Measurements from ENCODE around the gene TMEM120B.
A peak's percentile ranks its signal among the peaks of the same experiment; 100 is the strongest.
"Not testable (repeated sequence)": the region's sequence is repeated elsewhere in the genome, so short reads cannot be mapped to it uniquely, and the experiment has no call there.

Gene TMEM120B

GRCh38 chr12:121754836-121755235 is 42.3 kb downstream of the TMEM120B start:
- Histone ChIP-seq H3K4me3 (ENCODE audit: insufficient read length, low read depth) (no peak overlapping the region), H3K36me3 (ENCODE audit: insufficient read depth, insufficient read length, low read length) (peaks cover 70% of the 10 kb centered on the region), H3K4me1 (ENCODE audit: insufficient read depth, insufficient read length) (peaks cover 2% of the 10 kb centered on the region), H3K9ac (ENCODE audit: insufficient read length, low read depth) (no peak overlapping the region), H3K27me3 (ENCODE audit: insufficient read depth, insufficient read length) (no peaks in the 10 kb centered on the region), H3K9me3 (ENCODE audit: insufficient read depth, low read length) (no peaks in the 10 kb centered on the region)
- no peak for DNase-seq (ENCODE audit: low read depth, low spot score)
- TF ChIP-seq SUZ12 (IDR thresholded peaks at IDR 0.05; ENCODE audit: extremely low read depth, insufficient read depth, insufficient read length) (no peak), YY1 (IDR thresholded peaks at IDR 0.05; ENCODE audit: insufficient read depth, insufficient read length) (no peak), ZNF274 (IDR thresholded peaks at IDR 0.05; ENCODE audit: low read depth, low read length) (no peak)

GRCh38 chr12:121755591-121755990 is 43.0 kb downstream of the TMEM120B start:
- DNase-seq (ENCODE audit: low read depth, low spot score): no peak
- no peak overlapping the region for H3K4me3 ChIP-seq (ENCODE audit: insufficient read length, low read depth)
- peaks cover 66% of the 10 kb centered on the region for H3K36me3 ChIP-seq (ENCODE audit: insufficient read depth, insufficient read length, low read length)
- no peaks in the 10 kb centered on the region for H3K27me3 ChIP-seq (ENCODE audit: insufficient read depth, insufficient read length)
- no peak overlapping the region for H3K9ac ChIP-seq (ENCODE audit: insufficient read length, low read depth)
- H3K9me3 ChIP-seq (ENCODE audit: insufficient read depth, low read length): no peaks in the 10 kb centered on the region
- H3K4me1 ChIP-seq (ENCODE audit: insufficient read depth, insufficient read length): peaks cover 2% of the 10 kb centered on the region
- no peak for TF ChIP-seq SUZ12 (IDR thresholded peaks at IDR 0.05; ENCODE audit: extremely low read depth, insufficient read depth, insufficient read length)
- TF ChIP-seq ZNF274 (IDR thresholded peaks at IDR 0.05; ENCODE audit: low read depth, low read length): no peak
- no peak for TF ChIP-seq YY1 (IDR thresholded peaks at IDR 0.05; ENCODE audit: insufficient read depth, insufficient read length)

- not testable (repeated sequence) for H3K9ac ChIP-seq (ENCODE audit: insufficient read length, low read depth); H3K4me1 ChIP-seq (ENCODE audit: insufficient read depth, insufficient read length); DNase-seq (ENCODE audit: low read depth, low spot score); H3K27me3 ChIP-seq (ENCODE audit: insufficient read depth, insufficient read length); H3K4me3 ChIP-seq (ENCODE audit: insufficient read length, low read depth); H3K9me3 ChIP-seq (ENCODE audit: insufficient read depth, low read length)
- H3K36me3 ChIP-seq (ENCODE audit: insufficient read depth, insufficient read length, low read length): peaks cover 58% of the 10 kb centered on the region
These were observed 46.0 kb downstream of the TMEM120B start for GRCh38 chr12:121758536-121758935.

DNA sequence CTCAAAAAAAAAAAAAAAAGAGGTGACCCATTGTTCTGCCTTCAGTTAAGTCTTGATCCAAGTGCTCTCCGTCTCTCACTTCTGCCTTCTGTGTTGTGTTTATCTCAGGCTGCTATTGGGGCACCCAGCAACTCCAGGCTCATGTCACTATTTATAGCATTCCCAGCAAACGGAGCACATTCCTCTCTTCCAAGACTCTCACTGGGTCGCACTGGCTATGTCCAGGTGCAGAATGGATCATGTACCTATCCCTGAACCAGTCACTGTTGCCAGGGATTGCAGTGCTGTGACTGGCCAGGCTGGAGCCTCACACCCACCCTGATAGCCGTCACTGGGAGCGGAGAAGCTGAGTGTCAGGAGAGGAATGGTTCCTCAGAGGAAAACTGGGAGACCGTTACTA is 49.7 kb downstream of the TMEM120B start:
- H3K4me1 ChIP-seq (ENCODE audit: insufficient read depth, insufficient read length): peaks cover 19% of the 10 kb centered on the region
- DNase-seq (ENCODE audit: low read depth, low spot score): no peak
- no peaks in the 10 kb centered on the region for H3K27me3 ChIP-seq (ENCODE audit: insufficient read depth, insufficient read length)
- no peak for TF ChIP-seq ZNF274 (IDR thresholded peaks at IDR 0.05; ENCODE audit: low read depth, low read length)
- TF ChIP-seq SUZ12 (IDR thresholded peaks at IDR 0.05; ENCODE audit: extremely low read depth, insufficient read depth, insufficient read length): no peak
- TF ChIP-seq YY1 (IDR thresholded peaks at IDR 0.05; ENCODE audit: insufficient read depth, insufficient read length): no peak
- no peak overlapping the region for H3K4me3 ChIP-seq (ENCODE audit: insufficient read length, low read depth)
- H3K36me3 ChIP-seq (ENCODE audit: insufficient read depth, insufficient read length, low read length): peaks cover 43% of the 10 kb centered on the region
- no peak overlapping the region for H3K9ac ChIP-seq (ENCODE audit: insufficient read length, low read depth)
- no peaks in the 10 kb centered on the region for H3K9me3 ChIP-seq (ENCODE audit: insufficient read depth, low read length)

GRCh38 chr12:121764808-121765207 is 52.3 kb downstream of the TMEM120B start:
- Histone ChIP-seq H3K9ac (ENCODE audit: insufficient read length, low read depth) (no peak overlapping the region), H3K27me3 (ENCODE audit: insufficient read depth, insufficient read length) (no peaks in the 10 kb centered on the region), H3K36me3 (ENCODE audit: insufficient read depth, insufficient read length, low read length) (peaks cover 43% of the 10 kb centered on the region), H3K4me3 (ENCODE audit: insufficient read length, low read depth) (no peak overlapping the region), H3K4me1 (ENCODE audit: insufficient read depth, insufficient read length) (peaks cover 20% of the 10 kb centered on the region), H3K9me3 (ENCODE audit: insufficient read depth, low read length) (no peaks in the 10 kb centered on the region)
- no peak for DNase-seq (ENCODE audit: low read depth, low spot score)
- TF ChIP-seq YY1 (IDR thresholded peaks at IDR 0.05; ENCODE audit: insufficient read depth, insufficient read length): no peak
- no peak for TF ChIP-seq SUZ12 (IDR thresholded peaks at IDR 0.05; ENCODE audit: extremely low read depth, insufficient read depth, insufficient read length)
- no peak for TF ChIP-seq ZNF274 (IDR thresholded peaks at IDR 0.05; ENCODE audit: low read depth, low read length)

DNA sequence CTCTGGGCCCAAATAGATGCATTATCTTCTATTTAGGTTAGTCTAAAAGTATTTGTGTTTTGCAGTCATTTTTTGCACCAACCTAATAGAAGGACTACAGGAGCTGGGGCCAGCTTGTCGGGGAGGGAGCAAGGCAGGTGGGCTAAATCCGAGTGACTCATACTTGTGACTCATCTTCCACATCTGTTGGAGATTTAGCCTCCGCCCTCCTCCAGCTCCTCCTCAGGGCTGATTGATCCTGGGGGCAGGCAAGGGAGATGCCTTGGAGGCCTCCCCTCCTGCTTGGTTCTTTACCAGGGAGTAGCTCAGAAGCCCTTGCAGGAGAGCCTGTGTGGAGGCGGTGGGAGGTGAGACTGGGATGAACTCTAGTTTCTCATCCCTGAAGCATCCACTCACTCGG is 53.0 kb downstream of the TMEM120B start:
- peak; percentile 62 for DNase-seq (ENCODE audit: low read depth, low spot score)
- H3K9ac ChIP-seq (ENCODE audit: insufficient read length, low read depth): peak overlapping the region; percentile 43
- H3K4me3 ChIP-seq (ENCODE audit: insufficient read length, low read depth): no peak overlapping the region
- H3K4me1 ChIP-seq (ENCODE audit: insufficient read depth, insufficient read length): peaks cover 28% of the 10 kb centered on the region
- H3K36me3 ChIP-seq (ENCODE audit: insufficient read depth, insufficient read length, low read length): peaks cover 44% of the 10 kb centered on the region
- TF ChIP-seq SUZ12 (IDR thresholded peaks at IDR 0.05; ENCODE audit: extremely low read depth, insufficient read depth, insufficient read length) (no peak), ZNF274 (IDR thresholded peaks at IDR 0.05; ENCODE audit: low read depth, low read length) (no peak), YY1 (IDR thresholded peaks at IDR 0.05; ENCODE audit: insufficient read depth, insufficient read length) (no peak)
- no peaks in the 10 kb centered on the region for H3K27me3 ChIP-seq (ENCODE audit: insufficient read depth, insufficient read length)
- no peaks in the 10 kb centered on the region for H3K9me3 ChIP-seq (ENCODE audit: insufficient read depth, low read length)

DNA sequence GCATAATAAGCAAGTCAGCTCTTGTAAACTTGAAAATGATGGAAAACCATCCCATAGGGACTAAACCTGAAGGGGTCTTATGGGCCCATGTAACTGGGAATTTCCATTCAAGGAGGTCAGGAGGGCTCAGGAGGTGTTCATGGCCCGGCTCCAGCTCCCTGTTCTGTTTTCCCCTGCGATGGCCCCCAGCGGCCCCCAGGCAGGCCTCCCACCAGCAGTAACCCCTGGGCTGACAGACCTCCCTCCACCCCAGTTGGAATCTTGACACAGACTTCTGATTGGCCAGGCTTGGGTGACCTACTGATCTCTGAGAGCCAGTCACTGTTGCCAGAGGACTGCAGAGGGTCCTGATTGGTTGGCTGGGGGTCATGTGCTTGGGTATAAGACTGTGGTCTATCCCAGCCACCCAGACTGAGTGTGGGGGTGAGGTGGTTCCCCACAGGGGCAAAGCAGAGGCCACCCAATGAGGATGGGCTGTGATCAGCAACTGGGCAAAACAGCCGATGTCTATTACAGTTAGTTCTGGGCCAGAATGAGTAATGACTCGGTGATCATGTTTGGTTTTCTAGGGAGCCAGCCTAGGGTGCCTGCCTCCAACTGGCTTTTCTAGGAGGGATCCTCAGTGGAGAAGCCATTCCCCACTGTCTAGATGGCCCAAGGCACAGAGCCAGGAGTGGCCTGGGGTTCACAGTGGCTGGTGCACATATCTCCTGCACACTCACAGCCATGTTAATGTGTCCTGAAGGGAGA is 53.9 kb downstream of the TMEM120B start:
- peaks cover 42% of the 10 kb centered on the region for H3K36me3 ChIP-seq (ENCODE audit: insufficient read depth, insufficient read length, low read length)
- no peaks in the 10 kb centered on the region for H3K9me3 ChIP-seq (ENCODE audit: insufficient read depth, low read length)
- H3K4me1 ChIP-seq (ENCODE audit: insufficient read depth, insufficient read length): peaks cover 32% of the 10 kb centered on the region
- no peak overlapping the region for H3K9ac ChIP-seq (ENCODE audit: insufficient read length, low read depth)
- no peak overlapping the region for H3K4me3 ChIP-seq (ENCODE audit: insufficient read length, low read depth)
- TF ChIP-seq YY1 (IDR thresholded peaks at IDR 0.05; ENCODE audit: insufficient read depth, insufficient read length) (no peak), ZNF274 (IDR thresholded peaks at IDR 0.05; ENCODE audit: low read depth, low read length) (no peak), SUZ12 (IDR thresholded peaks at IDR 0.05; ENCODE audit: extremely low read depth, insufficient read depth, insufficient read length) (no peak)
- no peaks in the 10 kb centered on the region for H3K27me3 ChIP-seq (ENCODE audit: insufficient read depth, insufficient read length)
- no peak for DNase-seq (ENCODE audit: low read depth, low spot score)

Measured in NT2/D1 (cell line).